ENCODE measurements around the gene PDE9A.

The PDE9A gene

GRCh38 chr21:42658320-42659105 lies 5.1 kb downstream of the PDE9A start:
- DNase-seq: no peak

- DNase-seq: no peak
Observed at GRCh38 chr21:42659416-42660117, 6.1 kb downstream of the PDE9A start.

GRCh38 chr21:42660118-42660470 lies 6.7 kb downstream of the PDE9A start:
- no peak for DNase-seq

GRCh38 chr21:42661688-42662429 lies 8.4 kb downstream of the PDE9A start:
- no peak for DNase-seq

GRCh38 chr21:42662430-42663199 lies 9.2 kb downstream of the PDE9A start:
- DNase-seq: no peak

- no peak for DNase-seq
Observed at GRCh38 chr21:42663200-42663750, 9.9 kb downstream of the PDE9A start.

- DNase-seq: no peak
Observed at GRCh38 chr21:42663860-42664535, 10.6 kb downstream of the PDE9A start.

- no peak for DNase-seq
Observed at GRCh38 chr21:42664614-42665013, 11.2 kb downstream of the PDE9A start.

- no peak for DNase-seq
Observed at GRCh38 chr21:42665026-42665425, 11.6 kb downstream of the PDE9A start.

GRCh38 chr21:42665484-42665883 lies 12.1 kb downstream of the PDE9A start:
- no peak for DNase-seq

- DNase-seq: no peak
Observed at GRCh38 chr21:42666023-42666747, 12.8 kb downstream of the PDE9A start.

GRCh38 chr21:42666925-42667324 lies 13.5 kb downstream of the PDE9A start:
- DNase-seq: no peak

- no peak for DNase-seq
Observed at GRCh38 chr21:42668298-42668992, 15.0 kb downstream of the PDE9A start.

GRCh38 chr21:42669041-42669440 lies 15.6 kb downstream of the PDE9A start:
- no peak for DNase-seq

- DNase-seq: no peak
Observed at GRCh38 chr21:42670058-42670880, 16.8 kb downstream of the PDE9A start.

GRCh38 chr21:42670884-42671283 lies 17.5 kb downstream of the PDE9A start:
- no peak for DNase-seq

- no peak for DNase-seq
Observed at GRCh38 chr21:42671778-42672593, 18.6 kb downstream of the PDE9A start.

GRCh38 chr21:42672699-42673458 lies 19.5 kb downstream of the PDE9A start:
- peak; percentile 14 for DNase-seq

Measured in MV-4-11 (cell line).